ENCODE results near the gene FXYD6. TPM values are rescaled to one million over a fixed set of nuclear protein-coding genes. Genes with fewer than 3 reads are reported as not detected.
A peak's percentile ranks its signal among the peaks of the same experiment; 100 is the strongest.

FXYD6 gene
- total and polyA plus RNA-seq, 2 of the 8 experiments (the other 6 are each of a cell fraction or from before 2014, with no cell fraction given): 44.6 to 117 TPM

DNA sequence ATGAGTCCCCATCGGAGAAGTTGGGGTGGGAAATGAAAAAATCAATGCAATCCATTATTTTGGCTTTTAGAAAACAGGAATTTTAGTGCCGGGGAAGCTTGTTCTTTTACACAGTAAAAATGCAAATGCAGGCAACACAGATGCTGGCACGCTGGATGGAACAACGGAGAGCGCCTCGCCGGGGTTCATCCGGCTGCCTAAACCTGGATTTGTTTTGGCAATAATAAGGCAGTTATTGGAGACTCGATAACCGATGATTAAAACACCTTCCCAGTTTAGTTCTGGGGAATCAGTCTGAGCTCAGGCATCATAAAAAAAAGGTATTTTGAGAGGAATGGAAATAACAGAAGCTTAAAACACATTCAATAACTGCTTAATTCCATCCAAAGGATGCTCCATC lies 82.3 kb downstream of the FXYD6 start:
- H2BK12ac ChIP-seq (ENCODE audit: low read depth, low read length): no peak overlapping the region
- no peak overlapping the region for H2AFZ ChIP-seq (ENCODE audit: low read length)
- H3K4me2 ChIP-seq (ENCODE audit: insufficient read depth in 1 of 2, low read depth in 2 of 2, low read length in 2 of 2): no peak overlapping the region; a peak in 1 of 4 replicates
- H2BK20ac ChIP-seq (ENCODE audit: low read length): 0 out of 2 replicates have a peak overlapping the region, but pooled peaks have one; percentile 72
- ChIA-PET CTCF (ENCODE audit: partially characterized antibody) (interaction anchor here (0.6 to 5.1 kb wide), 8 partner anchors 14 to 900 kb away, joined by 3 to 30 read pairs (median 4); no protein-coding TSS in a partner anchor), POLR2A (ENCODE audit: partially characterized antibody) (no interaction called here)
- H2BK15ac ChIP-seq (ENCODE audit: low read length): no peak overlapping the region
- H3K4ac ChIP-seq (replicated peaks; ENCODE audit: insufficient read length, low read depth, low read length): no peak overlapping the region
- no peak overlapping the region for H3K18ac ChIP-seq (ENCODE audit: extremely low read depth, low read length)
- no peak overlapping the region for H3K4me3 ChIP-seq (ENCODE audit: extremely low read depth in 1 of 4, insufficient read depth in 2 of 4, low read depth in 3 of 4, low read length in 4 of 4)
- H4K5ac ChIP-seq (ENCODE audit: insufficient read length, low read depth, low read length): no peak overlapping the region
- no peaks in the 10 kb centered on the region for H3K79me1 ChIP-seq (ENCODE audit: low read depth, low read length)
- 78% methylated on average over 10 of the region's 10 CpGs; no CpG with 5 or more reads in 1 of the 2 experiments for WGBS, 2 experiments (ENCODE audit: extremely low coverage in 1 of 2, insufficient coverage in 1 of 2, insufficient read length in 1 of 2, insufficient replicate concordance in 2 of 2, low coverage in 1 of 2, low lambda C conversion rate in 2 of 2, missing lambda C conversion rate in 1 of 2)
- H2BK120ac ChIP-seq (replicated peaks; ENCODE audit: low read depth, low read length): no peak overlapping the region
- no peak overlapping the region for H3K23ac ChIP-seq (ENCODE audit: insufficient read length)
- no peak overlapping the region for H3K14ac ChIP-seq (ENCODE audit: insufficient read length)
- H3K79me2 ChIP-seq (ENCODE audit: control insufficient read depth in 1 of 2, insufficient read depth in 2 of 2, low read length in 2 of 2): no peaks in the 10 kb centered on the region
- peaks cover 16% of the 10 kb centered on the region for H3K23me2 ChIP-seq (ENCODE audit: low read depth, low read length)
- no peak overlapping the region for H3K27ac ChIP-seq (ENCODE audit: low read depth, low read length)
- no peak for DNase-seq (ENCODE audit: low read depth in 1 of 2, low spot score in 2 of 2)
- H4K20me1 ChIP-seq (replicated peaks in 1 of 2; ENCODE audit: control insufficient read depth in 1 of 2, insufficient read depth in 2 of 2, low read length in 2 of 2): peaks cover 0 to 2% of the 10 kb centered on the region in 2 experiments
- no peak overlapping the region for H3K9ac ChIP-seq (replicated peaks in 1 of 4; ENCODE audit: extremely low read depth in 1 of 4, low read depth in 3 of 4, low read length in 3 of 4)
- H3K9me3 ChIP-seq (ENCODE audit: insufficient read depth in 2 of 2, low read depth in 1 of 2, low read length in 1 of 2): no peaks in the 10 kb centered on the region
- no peak overlapping the region for H2BK5ac ChIP-seq (ENCODE audit: low read depth, low read length)
- no peaks in the 10 kb centered on the region for H3K36me3 ChIP-seq (ENCODE audit: control insufficient read depth in 2 of 4, insufficient read depth in 4 of 4, low read length in 3 of 4)
- no peak overlapping the region for H4K8ac ChIP-seq (ENCODE audit: extremely low read depth, insufficient read depth, low read length)
- FAIRE-seq: no peak
- no peak overlapping the region for H3K56ac ChIP-seq (replicated peaks; ENCODE audit: insufficient read length, low read depth, low read length)
- peaks cover 0 to 13% (median 6%) of the 10 kb centered on the region in 4 experiments; a peak in 5 of 7 replicates for H3K4me1 ChIP-seq (replicated peaks in 1 of 4; ENCODE audit: control insufficient read depth in 3 of 4, insufficient read depth in 4 of 4, low read length in 3 of 4)
- no peak overlapping the region for H2AK5ac ChIP-seq (ENCODE audit: low read depth, low read length)
- H3K27me3 ChIP-seq (replicated peaks in 1 of 4; ENCODE audit: control insufficient read depth in 3 of 4, extremely low read depth in 1 of 4, insufficient read depth in 3 of 4, low read length in 3 of 4): peaks cover 27 to 63% (median 58%) of the 10 kb centered on the region in 4 experiments
- H4K91ac ChIP-seq (replicated peaks; ENCODE audit: insufficient read length, low read length): no peak overlapping the region
- no peak for TF ChIP-seq NANOG (IDR thresholded peaks at IDR 0.05; ENCODE audit: insufficient read depth, low read depth, low read length, poor library complexity, severe bottlenecking)
- no peak for TF ChIP-seq E2F6 (IDR thresholded peaks at IDR 0.05)
- no peak for TF ChIP-seq SIN3A (conservative IDR thresholded peaks at IDR 0.05 in 1 of 2, IDR thresholded peaks at IDR 0.05 in 1 of 2; ENCODE audit: low read depth in 1 of 2, low read length in 2 of 2)
- TF ChIP-seq, protein P1, sequence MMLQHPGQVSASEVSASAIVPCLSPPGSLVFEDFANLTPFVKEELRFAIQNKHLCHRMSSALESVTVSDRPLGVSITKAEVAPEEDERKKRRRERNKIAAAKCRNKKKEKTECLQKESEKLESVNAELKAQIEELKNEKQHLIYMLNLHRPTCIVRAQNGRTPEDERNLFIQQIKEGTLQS (IDR thresholded peaks at IDR 0.05; ENCODE audit: insufficient read depth, low read depth, low read length): no peak
- no peak for TF ChIP-seq POLR2A (IDR thresholded peaks at IDR 0.05; ENCODE audit: control extremely low read depth in 1 of 2, low read depth in 2 of 2, low read length in 2 of 2)
- no peak for TF ChIP-seq KDM4A (IDR thresholded peaks at IDR 0.05; ENCODE audit: low read depth, low read length, severe bottlenecking)
- TF ChIP-seq SAP30 (IDR thresholded peaks at IDR 0.05; ENCODE audit: insufficient read depth, insufficient replicate concordance, low read length): no peak
- no peak for TF ChIP-seq FOSL1 (IDR thresholded peaks at IDR 0.05; ENCODE audit: insufficient read depth, low read depth, low read length)
- no peak for TF ChIP-seq JUN (IDR thresholded peaks at IDR 0.05; ENCODE audit: low read depth, low read length)
- no peak for TF ChIP-seq HDAC2 (IDR thresholded peaks at IDR 0.05; ENCODE audit: borderline replicate concordance in 1 of 2, low read depth in 2 of 2, low read length in 2 of 2)
